Lower leg skin (tissue), 4 donors: ENCODE results near the gene JAG1. TPM values are rescaled to one million over a fixed set of nuclear protein-coding genes. Genes with fewer than 3 reads are reported as not detected.
"Not testable (repeated sequence)": the region's sequence is repeated elsewhere in the genome, so short reads cannot be mapped to it uniquely, and the experiment has no call there.

Experiments used
- DNase-seq, 2 donors: peaks; one replicate each; pipeline ENCODE4 v3.0.0-alpha.2; 2019; ENCODE audit warnings: low spot score in 2 of 2
- H3K4me3 ChIP-seq: fragments of 200-600 bp; sonication (generic); 2 replicates; pipeline ENCODE4 v1.5.1; 2017; ENCODE audit warnings: mild to moderate bottlenecking, low read depth; ENCODE audit not compliant: poor library complexity, severe bottlenecking
- CTCF ChIP-seq, 3 donors: fragments of 450-650 bp; IDR thresholded peaks; one replicate each; pipeline ENCODE4 v1.5.1; 2016; ENCODE audit warnings: antibody characterized with exemption in 3 of 3, mild to moderate bottlenecking in 3 of 3, moderate library complexity in 2 of 3
- POLR2A ChIP-seq, 2 donors: fragments of 450-650 bp; IDR thresholded peaks; one replicate each; pipeline ENCODE4 v1.6.1; 2016 to 2017; ENCODE audit warnings: antibody characterized with exemption in 2 of 2, mild to moderate bottlenecking in 1 of 2, moderate library complexity in 1 of 2
- WGBS, 2 donors: methylation state at CpG; one replicate each; pipeline ENCODE4 v1.1.5; 2018; 5-methylcytosine and 5-hydroxymethylcytosine counted together
- intact Hi-C: fragments of 100-400 bp; cut with DNase I; formaldehyde crosslinking; loops from one replicate; pipeline ENCODE4 v1.15.0; 2023; ENCODE audit warnings: low total_unique reads
- microRNA-seq, 2 donors: library from miRNA; unstranded; fragments of <30 nt; microRNA quantifications; one replicate each; pipeline ENCODE4, GENCODE V29; 2016; ENCODE audit warnings: borderline replicate concordance in 2 of 2, borderline number of aligned reads in 1 of 2
- total RNA-seq, 4 donors: library from RNA; depleted of rRNA; stranded (reverse); fragments of >200 nt; gene quantifications; one replicate each; pipeline ENCODE4 v1.1.0, GENCODE V29; 2016

The JAG1 gene
- total RNA-seq, 4 donors from 2014 or later: 145 to 238 (median 186) TPM

DNA sequence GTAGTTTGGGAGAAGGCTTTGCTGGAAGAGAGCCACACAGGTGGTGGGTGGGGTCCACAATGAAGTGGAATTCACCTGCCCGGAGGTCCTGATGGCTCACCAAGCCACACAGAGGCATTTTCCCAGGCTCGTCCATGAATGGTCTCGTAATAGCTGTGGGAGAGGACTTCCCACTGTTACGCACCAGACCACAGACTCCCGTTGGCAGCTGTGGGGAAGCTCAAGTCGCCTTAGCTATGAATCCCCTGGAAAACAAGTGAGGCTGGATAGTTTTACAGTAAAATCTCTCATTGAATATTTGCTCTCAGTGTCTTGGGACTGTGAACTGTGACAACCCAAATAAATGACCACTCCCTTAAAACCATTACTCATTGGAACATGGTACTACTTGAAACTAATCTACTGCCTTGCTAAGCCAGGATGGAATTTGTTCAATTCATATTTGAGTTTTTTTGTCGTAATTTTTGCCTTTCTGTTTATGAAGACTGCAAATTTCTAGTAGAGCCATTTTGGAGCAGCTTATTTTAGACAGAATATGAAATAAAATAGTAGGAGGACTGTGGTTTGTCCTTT, 79.4 kb downstream of the JAG1 start:
- 50 to 59% methylated on average over 7 of the region's 7 CpGs for WGBS, 2 donors
- TF ChIP-seq POLR2A (IDR thresholded peaks at IDR 0.05) (no peak), CTCF (IDR thresholded peaks at IDR 0.05) (no peak)
- no peak overlapping the region for H3K4me3 ChIP-seq
- DNase-seq: no peak
- intact Hi-C loops: no loop called here

DNA sequence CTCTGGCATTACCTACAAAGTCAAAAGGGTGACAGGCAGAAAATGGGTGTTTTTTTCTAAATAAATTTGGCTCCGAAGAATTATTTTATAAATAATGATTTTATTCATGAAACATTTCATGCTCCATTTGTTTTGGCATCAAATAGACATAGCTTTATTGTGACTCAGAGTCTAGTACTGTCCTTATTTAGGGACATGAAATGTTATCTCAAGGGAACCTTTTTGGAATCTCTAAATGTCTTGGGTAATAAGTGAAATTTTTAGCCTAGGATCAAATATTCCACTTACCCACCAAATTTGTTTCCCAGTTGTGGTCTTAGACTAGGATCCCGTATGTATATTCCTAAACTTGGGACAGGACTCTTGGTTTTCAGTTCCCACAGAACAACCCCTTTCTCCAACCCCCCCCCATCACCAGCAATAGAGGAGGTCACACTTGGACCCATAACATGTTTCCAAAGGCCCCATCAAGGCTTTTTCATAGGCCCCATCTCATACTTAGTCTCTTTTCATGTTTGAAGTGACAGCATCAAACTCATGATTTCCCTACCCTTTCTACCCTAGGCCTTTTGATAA, 81.8 kb downstream of the JAG1 start:
- DNase-seq: no peak
- no peak overlapping the region for H3K4me3 ChIP-seq
- intact Hi-C loops: no loop called here
- TF ChIP-seq POLR2A (IDR thresholded peaks at IDR 0.05): no peak
- TF ChIP-seq CTCF (IDR thresholded peaks at IDR 0.05): no peak
- 37 to 46% methylated on average over 2 of the region's 2 CpGs for WGBS, 2 donors

DNA sequence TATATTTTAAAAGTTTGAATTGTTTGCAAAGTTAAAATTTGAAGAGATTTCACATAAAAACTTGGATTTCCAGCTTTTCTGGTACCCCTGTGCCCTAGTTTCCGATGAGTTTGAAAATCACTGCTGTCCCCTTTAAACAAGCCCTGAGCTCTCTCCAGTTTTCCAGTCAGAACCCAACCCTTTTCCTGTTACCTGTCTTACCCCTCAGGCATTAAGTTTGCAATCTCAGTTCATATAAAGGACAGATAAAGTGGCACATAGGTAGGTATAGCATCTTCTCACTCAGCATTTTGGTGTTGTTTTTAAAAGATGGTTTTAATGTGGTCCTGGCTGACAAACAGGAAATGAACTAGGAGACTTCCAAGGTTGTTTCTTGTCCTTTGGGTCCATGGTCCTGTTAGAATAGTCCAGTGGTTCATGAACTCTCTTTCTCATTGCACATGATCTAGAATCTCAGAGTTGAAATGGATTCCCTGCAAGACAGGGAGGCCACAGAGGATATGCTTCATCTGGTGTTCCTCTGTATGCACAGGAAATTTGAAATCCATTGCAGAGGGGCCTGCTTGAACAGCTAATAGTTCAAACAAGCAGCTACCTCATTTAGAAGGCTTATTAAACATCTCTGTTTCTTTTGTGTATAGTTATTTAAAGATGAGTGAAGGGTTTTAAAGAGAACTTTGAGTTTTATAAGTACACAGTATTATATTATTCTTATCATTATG, 82.7 kb downstream of the JAG1 start:
- H3K4me3 ChIP-seq: no peak overlapping the region
- TF ChIP-seq POLR2A (IDR thresholded peaks at IDR 0.05) (no peak), CTCF (IDR thresholded peaks at IDR 0.05) (no peak)
- DNase-seq: no peak
- WGBS, 2 donors: 53 to 69% methylated on average over 1 of the region's 1 CpG
- intact Hi-C loops: no loop called here

DNA sequence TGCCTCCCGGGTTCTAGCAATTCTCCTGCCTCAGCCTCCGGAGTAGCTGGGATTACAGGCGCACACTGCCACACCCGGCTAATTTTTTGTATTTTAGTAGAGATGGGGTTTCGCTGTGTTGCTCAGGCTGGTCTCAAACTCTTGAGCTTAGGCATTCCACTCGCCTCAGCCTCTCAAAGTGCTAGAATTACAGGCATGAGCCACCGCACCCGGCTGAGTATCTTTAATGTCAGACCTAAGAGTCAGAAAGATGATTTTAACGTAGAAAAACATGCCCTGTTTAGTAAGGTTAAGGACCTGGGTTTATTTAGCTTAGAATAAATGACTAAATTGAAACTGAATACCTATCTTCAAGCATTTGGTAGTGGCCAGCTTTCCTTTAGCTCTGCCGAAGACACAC, 83.4 kb downstream of the JAG1 start:
- DNase-seq, H3K4me3 ChIP-seq, intact Hi-C loops: not testable (repeated sequence)
- WGBS, 2 donors: 68 to 78% methylated on average over 10 of the region's 10 CpGs

Small RNA genes lying within 50 kb of the gene (microRNA-seq; reads per million reads assigned to microRNA genes)
- gene MIR6870: 0 to 0.68 reads per million in 2 donors

Other genes with a start within 250 kb of the JAG1 start
- 10 to 100 TPM in 2 of 4 donors, 1 to 10 TPM in 2; 5.9 to 13.0 (median 9.8) TPM for gene MKKS, start 239.8 kb downstream of the JAG1 start, total RNA-seq
- gene SLX4IP, start 238.7 kb downstream of the JAG1 start, total RNA-seq: 1 to 10 TPM; 3.0 to 4.0 (median 3.7) TPM